H1 (cell line): ENCODE measurements around the gene FADS2. TPM values are rescaled to one million over a fixed set of nuclear protein-coding genes. Genes with fewer than 3 reads are reported as not detected.

Source experiments
- BCL11A ChIP-seq, 2 experiments: IDR thresholded peaks; one replicate each; pipeline ENCODE4 v1.6.1; 2011; ENCODE audit warnings: low read depth in 2 of 2, low read length in 2 of 2, mild to moderate bottlenecking in 2 of 2
- CTBP2 ChIP-seq: IDR thresholded peaks from 2 replicates; pipeline ENCODE4 v1.7.0; 2011; ENCODE audit warnings: borderline replicate concordance, mild to moderate bottlenecking, moderate library complexity, mixed read lengths, low read length; ENCODE audit not compliant: insufficient read depth, insufficient read length
- SIN3A ChIP-seq, 2 experiments: IDR thresholded peaks in 1 of 2; conservative IDR thresholded peaks in 1 of 2; 2 replicates each; pipeline ENCODE4 v1.6.1; 2011 to 2012; ENCODE audit warnings: low read length in 2 of 2, improper control_type of control experiment in 1 of 2, low read depth in 1 of 2, mild to moderate bottlenecking in 1 of 2
- SP4 ChIP-seq: IDR thresholded peaks from 2 replicates; pipeline ENCODE4 v1.6.1; 2012; ENCODE audit warnings: low read length, inconsistent platforms
- TAF1 ChIP-seq: IDR thresholded peaks from 2 replicates; pipeline ENCODE4 v1.6.1; 2011; ENCODE audit warnings: mild to moderate bottlenecking, low read depth, low read length
- polyA plus RNA-seq, 7 experiments: library from polyadenylated mRNA; depleted of rRNA in 3 of 7; stranded (reverse) in 5 of 7; unstranded in 2 of 7; fragments of >200 nt in 5 of 7; fragments of 200-250 nt in 2 of 7; gene quantifications; 1 replicate in 5 of 7; 2 replicates in 1 of 7; 4 replicates in 1 of 7; pipeline versions ENCODE4 v1.2.1 to v1.2.3, GENCODE V29; 2011 to 2013; ENCODE audit warnings: missing spikeins in 2 of 7, mixed read lengths in 2 of 7
- total RNA-seq: library from RNA; stranded (reverse); fragmentation: NEBNext Ultra II Directional; extraction: Animal tissue kit (Norgen Biotek cat#: 25700); gene quantifications from 2 replicates; pipeline ENCODE4 v1.2.1, GENCODE V29; 2021
- TF ChIP-seq, protein P1 (sequence below): fragments of 300-600 bp; sonication (generic); IDR thresholded peaks from 2 replicates; pipeline ENCODE4 v1.7.1; 2012; ENCODE audit warnings: low read length, moderate library complexity, mild to moderate bottlenecking, inconsistent platforms; ENCODE audit not compliant: insufficient replicate concordance
- TF ChIP-seq, protein P2 (sequence below): IDR thresholded peaks from 2 replicates; pipeline ENCODE4 v1.6.1; 2011; ENCODE audit warnings: low read depth, mild to moderate bottlenecking, low read length; ENCODE audit not compliant: insufficient read depth

The FADS2 gene
- total and polyA plus RNA-seq, 2 of the 8 experiments (the other 6 are each of a cell fraction or from before 2014, with no cell fraction given): 499 to 701 TPM

DNA sequence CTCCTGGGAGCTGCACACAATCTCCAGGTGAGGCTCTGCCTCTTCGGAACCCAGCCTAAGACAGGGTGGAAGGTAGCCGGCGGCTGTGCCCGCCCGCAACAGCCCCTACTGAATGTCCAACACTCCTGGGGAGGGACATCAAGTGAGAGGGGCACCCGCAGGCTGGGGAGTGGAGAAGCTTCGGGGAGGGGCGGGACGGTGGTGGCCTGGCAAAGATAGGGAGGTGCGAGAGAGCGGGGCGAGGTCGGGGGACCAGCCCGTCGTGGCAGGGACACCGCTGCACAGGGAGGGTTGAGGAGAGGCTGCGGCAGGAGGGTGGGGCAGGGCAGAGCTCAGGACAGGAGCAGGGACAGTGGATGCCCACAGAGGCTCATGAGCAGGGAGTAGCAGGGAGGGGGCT, 72.2 kb downstream of the FADS2 start (continued):
- TF ChIP-seq, protein P1, sequence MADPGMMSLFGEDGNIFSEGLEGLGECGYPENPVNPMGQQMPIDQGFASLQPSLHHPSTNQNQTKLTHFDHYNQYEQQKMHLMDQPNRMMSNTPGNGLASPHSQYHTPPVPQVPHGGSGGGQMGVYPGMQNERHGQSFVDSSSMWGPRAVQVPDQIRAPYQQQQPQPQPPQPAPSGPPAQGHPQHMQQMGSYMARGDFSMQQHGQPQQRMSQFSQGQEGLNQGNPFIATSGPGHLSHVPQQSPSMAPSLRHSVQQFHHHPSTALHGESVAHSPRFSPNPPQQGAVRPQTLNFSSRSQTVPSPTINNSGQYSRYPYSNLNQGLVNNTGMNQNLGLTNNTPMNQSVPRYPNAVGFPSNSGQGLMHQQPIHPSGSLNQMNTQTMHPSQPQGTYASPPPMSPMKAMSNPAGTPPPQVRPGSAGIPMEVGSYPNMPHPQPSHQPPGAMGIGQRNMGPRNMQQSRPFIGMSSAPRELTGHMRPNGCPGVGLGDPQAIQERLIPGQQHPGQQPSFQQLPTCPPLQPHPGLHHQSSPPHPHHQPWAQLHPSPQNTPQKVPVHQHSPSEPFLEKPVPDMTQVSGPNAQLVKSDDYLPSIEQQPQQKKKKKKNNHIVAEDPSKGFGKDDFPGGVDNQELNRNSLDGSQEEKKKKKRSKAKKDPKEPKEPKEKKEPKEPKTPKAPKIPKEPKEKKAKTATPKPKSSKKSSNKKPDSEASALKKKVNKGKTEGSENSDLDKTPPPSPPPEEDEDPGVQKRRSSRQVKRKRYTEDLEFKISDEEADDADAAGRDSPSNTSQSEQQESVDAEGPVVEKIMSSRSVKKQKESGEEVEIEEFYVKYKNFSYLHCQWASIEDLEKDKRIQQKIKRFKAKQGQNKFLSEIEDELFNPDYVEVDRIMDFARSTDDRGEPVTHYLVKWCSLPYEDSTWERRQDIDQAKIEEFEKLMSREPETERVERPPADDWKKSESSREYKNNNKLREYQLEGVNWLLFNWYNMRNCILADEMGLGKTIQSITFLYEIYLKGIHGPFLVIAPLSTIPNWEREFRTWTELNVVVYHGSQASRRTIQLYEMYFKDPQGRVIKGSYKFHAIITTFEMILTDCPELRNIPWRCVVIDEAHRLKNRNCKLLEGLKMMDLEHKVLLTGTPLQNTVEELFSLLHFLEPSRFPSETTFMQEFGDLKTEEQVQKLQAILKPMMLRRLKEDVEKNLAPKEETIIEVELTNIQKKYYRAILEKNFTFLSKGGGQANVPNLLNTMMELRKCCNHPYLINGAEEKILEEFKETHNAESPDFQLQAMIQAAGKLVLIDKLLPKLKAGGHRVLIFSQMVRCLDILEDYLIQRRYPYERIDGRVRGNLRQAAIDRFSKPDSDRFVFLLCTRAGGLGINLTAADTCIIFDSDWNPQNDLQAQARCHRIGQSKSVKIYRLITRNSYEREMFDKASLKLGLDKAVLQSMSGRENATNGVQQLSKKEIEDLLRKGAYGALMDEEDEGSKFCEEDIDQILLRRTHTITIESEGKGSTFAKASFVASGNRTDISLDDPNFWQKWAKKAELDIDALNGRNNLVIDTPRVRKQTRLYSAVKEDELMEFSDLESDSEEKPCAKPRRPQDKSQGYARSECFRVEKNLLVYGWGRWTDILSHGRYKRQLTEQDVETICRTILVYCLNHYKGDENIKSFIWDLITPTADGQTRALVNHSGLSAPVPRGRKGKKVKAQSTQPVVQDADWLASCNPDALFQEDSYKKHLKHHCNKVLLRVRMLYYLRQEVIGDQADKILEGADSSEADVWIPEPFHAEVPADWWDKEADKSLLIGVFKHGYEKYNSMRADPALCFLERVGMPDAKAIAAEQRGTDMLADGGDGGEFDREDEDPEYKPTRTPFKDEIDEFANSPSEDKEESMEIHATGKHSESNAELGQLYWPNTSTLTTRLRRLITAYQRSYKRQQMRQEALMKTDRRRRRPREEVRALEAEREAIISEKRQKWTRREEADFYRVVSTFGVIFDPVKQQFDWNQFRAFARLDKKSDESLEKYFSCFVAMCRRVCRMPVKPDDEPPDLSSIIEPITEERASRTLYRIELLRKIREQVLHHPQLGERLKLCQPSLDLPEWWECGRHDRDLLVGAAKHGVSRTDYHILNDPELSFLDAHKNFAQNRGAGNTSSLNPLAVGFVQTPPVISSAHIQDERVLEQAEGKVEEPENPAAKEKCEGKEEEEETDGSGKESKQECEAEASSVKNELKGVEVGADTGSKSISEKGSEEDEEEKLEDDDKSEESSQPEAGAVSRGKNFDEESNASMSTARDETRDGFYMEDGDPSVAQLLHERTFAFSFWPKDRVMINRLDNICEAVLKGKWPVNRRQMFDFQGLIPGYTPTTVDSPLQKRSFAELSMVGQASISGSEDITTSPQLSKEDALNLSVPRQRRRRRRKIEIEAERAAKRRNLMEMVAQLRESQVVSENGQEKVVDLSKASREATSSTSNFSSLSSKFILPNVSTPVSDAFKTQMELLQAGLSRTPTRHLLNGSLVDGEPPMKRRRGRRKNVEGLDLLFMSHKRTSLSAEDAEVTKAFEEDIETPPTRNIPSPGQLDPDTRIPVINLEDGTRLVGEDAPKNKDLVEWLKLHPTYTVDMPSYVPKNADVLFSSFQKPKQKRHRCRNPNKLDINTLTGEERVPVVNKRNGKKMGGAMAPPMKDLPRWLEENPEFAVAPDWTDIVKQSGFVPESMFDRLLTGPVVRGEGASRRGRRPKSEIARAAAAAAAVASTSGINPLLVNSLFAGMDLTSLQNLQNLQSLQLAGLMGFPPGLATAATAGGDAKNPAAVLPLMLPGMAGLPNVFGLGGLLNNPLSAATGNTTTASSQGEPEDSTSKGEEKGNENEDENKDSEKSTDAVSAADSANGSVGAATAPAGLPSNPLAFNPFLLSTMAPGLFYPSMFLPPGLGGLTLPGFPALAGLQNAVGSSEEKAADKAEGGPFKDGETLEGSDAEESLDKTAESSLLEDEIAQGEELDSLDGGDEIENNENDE: no peak
- TF ChIP-seq, protein P2, sequence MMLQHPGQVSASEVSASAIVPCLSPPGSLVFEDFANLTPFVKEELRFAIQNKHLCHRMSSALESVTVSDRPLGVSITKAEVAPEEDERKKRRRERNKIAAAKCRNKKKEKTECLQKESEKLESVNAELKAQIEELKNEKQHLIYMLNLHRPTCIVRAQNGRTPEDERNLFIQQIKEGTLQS: no peak
- no peak for TF ChIP-seq TAF1
- no peak for TF ChIP-seq SP4
- no peak for TF ChIP-seq SIN3A (conservative IDR thresholded peaks at IDR 0.05 in 1 of 2, IDR thresholded peaks at IDR 0.05 in 1 of 2; ENCODE audit: low read depth in 1 of 2, low read length in 2 of 2)
- TF ChIP-seq CTBP2: no peak
- no peak for TF ChIP-seq BCL11A (IDR thresholded peaks at IDR 0.05; ENCODE audit: low read depth in 2 of 2, low read length in 2 of 2)
